ENCODE results near the gene PRKN.
"Not testable (repeated sequence)": the region's sequence is repeated elsewhere in the genome, so short reads cannot be mapped to it uniquely, and the experiment has no call there.

PRKN gene

DNA sequence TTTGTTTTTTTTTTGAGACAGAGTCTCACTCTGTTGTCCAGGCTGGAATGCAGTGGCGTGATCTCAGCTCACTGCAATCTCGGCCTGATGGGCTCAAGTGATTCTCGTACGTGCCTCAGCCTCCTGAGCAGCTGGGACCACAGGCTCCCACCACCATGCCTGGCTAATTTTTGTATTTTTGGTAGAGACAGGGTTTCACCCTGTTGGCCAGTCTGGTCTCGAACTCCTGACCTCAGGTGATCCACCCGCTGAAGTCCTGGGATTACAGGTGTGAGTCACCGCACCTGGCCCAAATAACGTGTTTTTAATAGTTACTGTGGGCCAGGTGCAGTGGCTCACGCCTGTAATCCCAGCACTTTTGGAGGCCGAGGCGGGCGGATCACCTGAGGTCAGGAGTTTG, 876.1 kb downstream of the PRKN start:
- not testable (repeated sequence) for DNase-seq (ENCODE audit: low read depth in 2 of 2)

DNA sequence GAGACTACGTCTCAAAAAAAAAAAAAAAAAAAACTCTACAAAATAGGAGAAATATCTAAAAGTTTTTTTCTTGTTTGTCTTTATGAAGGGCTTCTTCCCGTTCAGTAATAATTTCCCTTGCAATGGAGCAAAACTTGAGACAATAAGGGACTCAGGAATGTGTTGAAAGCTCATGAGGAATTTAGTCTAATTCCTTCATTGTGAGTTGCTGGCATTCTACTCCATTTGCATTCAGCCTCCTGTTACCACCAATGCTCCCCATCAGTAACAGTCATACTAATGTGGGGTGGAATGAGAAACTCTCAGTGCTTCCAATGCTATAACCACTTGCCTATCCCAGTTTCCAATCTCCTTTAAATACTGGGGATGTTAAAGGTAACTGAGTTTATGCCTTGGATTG, 877.0 kb downstream of the PRKN start:
- DNase-seq (ENCODE audit: low read depth in 2 of 2), result no peak

DNA sequence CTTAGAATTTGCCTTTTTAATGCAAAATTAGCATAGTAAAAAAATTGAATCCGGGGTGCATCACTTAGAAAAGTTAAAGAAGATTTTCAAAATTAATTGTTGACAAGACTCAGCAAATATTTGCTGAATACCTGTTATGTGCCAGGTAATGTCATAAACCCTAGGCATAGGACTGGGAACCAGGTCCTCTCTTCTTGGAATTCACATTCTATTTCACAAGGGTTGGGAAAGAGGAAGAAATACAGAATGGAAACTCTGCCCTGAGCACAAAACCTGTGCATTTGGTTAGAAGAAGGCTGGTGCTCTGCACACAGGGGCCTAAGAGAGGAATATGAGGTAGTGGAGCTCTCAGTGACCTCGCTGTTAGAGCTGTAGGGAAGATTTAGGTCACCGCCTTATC, 879.9 kb downstream of the PRKN start:
- no peak for DNase-seq (ENCODE audit: low read depth in 2 of 2)

DNA sequence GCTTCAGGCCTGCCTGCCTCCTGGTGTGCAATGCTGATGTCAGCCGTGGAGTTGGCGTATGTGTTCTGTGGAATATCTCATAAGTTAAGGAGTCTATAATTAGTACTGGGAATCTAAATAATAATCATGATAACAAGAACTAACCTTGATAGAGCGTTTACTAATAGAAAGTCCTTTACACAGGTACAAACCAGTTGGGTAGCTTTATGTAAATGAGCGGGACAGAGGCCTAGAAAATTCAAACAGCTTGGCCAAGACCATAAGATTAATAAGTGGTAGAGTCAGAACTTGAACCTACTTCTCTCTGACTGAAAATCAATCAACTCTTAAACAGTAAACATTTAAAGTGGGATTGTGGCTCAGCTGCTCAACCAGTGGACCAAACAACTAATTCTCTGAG, 882.8 kb downstream of the PRKN start:
- DNase-seq (ENCODE audit: low read depth in 2 of 2), result no peak

DNA sequence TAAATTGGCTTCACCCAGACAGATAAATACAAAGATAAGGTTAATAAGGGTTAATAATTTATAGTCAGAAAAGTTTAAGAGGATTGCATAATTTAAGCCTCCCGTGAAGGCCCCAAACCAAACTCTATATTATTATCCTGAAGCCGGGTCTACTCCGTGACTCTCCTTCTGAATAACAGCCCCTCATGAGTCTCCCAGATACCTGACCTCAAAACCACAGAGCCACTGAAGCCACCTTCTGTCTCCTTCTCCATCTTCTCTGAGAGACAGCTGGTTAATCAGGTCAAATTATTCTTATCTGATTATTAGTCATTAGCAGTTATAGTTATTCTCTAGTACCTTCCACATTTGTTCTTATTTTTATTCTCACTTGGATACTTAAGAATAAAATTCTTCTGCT, 884.5 kb downstream of the PRKN start:
- DNase-seq (ENCODE audit: low read depth in 2 of 2), result no peak

DNA sequence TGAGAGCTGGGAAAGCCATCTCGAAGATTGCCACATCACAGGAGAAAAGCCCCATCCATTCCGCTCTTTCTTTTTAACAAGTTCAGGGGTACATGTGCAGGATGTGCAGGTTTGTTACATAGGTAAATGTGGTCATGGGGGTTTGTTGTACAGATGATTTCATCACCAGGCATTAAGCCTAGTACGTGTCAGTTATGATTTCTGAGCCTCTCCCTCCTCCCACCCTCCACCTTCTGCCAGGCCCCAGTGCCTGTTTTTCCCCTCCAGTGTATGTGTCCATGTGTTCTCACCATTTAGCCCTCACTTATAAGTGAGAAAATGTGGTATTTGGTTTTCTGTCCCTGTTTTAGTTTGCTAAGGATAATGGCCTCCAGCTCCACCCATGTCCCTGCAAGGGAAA, 887.2 kb downstream of the PRKN start:
- DNase-seq (ENCODE audit: low read depth in 2 of 2), result no peak

DNA sequence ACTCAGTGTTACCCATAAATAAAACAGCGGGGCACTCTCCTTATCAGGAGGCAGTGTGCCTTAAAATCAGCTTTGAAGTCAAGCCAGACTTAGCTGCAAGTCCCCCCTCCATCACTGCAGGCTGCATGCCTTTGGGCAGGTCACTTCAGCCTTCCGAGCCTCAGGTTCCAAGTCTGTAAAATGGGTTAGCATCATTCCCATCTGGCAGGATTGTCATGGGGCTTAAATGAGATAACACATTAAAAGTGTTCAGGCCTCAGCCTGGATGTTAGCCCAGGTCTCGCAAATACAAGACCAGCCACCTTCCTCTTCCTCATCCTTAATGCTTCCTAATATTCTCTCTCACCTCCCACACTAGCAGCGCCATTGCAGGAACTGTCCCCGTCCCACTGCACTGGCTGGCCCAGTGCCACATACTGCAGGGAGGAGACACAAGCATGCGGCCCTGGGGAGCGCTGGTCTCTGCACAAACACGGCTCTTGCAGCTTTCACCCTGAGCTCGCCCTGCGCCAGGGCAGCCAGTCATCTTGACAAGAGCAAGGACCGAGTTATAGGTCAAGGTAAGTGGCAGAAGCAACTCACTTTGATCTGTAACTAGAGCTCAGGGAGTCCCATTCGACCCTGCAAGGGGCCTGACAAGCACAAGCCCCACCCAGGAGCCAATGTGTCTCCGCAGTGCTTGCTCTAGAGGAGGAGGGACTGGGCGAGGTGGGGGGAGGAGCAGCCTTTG, 889.1 kb downstream of the PRKN start:
- no peak for DNase-seq (ENCODE audit: low read depth in 2 of 2)

DNA sequence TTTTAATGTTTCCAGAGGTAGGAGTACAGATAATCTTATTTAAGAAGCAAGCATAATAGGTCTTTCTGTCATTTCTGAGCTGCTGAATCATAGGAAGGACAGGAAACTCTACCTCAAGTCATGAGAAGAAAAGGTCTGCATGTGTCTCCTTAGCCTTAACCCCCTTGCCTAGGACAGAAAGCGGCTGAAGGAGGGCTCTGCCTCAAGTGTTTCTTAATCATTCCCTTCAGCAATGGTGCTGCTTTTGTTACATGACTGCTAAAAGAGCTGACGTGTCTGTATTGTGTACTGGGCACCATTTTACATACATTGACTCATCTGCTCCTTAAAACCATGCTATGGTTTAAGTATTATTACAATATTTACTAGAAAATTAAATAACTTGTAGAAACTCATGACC, 889.7 kb downstream of the PRKN start:
- DNase-seq (ENCODE audit: low read depth in 2 of 2), result no peak

DNA sequence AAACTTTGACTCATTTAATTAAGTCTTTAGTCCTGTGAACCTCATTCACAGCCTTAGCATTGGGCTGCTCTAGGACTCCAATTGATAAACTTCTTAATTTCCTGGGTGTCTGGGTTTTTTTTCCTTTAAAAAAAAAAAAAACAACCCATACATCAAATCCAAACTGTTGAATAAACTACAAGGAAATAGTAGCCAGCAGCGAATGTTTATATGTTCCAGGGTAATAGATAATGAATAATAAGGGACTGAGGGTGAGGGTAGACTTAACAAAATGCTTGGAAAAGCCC, 890.2 kb downstream of the PRKN start:
- DNase-seq (ENCODE audit: low read depth in 2 of 2), result no peak

DNA sequence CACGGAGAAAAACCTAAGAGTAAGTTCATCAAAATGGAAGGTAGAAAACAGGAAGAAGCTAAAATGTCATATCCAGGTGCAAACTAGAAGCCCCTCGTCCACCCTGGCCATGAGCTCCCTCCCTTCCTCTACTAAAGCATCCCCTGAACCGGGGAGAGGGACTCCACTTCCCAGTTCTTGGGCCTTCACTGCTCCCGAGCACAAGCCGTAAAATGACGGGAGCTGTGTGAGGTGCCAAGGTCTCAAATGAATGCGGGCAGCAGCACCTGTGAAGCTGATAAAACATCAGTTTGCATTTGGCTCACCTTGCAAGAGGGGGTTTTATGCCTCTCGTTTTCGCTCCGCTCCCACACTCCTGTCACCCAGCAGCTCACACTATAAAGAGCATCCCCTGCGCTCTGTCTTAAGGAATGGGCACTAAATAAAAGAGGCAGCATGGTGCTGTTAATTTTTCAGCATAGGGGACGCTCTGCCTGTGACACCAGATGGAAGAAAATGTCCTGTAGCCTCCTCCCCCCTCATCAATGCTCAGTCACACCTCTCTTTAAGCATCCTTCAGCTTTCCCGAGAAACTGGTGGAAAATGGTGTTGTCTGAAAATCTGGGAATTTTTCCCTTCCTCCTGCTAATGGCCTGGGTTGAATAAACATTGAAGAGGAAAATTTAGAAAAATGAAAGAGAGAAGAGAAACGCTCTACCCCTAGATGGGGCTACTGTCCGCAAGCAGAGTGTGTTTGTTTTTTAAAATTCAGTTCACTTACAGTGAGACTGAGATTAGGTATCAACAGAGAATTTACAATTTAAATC, 890.7 kb downstream of the PRKN start:
- DNase-seq (ENCODE audit: low read depth in 2 of 2), result no peak

DNA sequence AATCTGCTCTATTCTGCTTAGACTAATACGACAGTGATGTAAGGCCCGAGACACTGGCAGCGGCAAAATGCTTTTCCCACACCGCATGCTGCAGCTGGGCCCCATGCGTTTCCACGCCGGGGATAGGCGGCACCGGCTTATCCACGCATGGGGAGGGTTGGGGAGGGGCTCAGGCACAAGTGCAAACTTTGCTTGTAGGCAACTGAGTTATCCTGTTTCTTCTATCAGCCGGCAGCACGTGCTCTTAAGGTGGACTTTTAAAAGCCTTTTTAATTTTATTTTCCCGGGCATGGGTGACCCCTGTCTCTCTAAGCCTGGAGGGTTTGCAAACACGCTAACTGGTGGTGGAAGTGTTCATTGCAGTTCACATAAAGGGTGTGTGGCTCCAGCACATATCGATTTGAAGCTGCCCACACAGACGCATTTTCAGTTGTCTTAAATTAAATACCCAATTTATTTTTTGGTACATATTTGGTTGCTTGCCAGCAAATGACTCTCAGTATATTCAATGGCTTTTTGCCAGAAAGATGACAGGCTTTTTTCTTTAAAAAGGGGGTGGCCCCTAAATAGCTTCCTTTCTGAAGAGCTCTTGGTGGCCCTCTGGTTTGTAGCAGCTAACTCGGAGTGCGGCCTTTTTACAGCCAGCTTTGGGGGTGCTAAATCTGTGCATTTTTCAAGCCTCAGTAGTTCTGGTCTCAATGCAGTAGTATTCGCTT, 891.9 kb downstream of the PRKN start:
- DNase-seq (ENCODE audit: low read depth in 2 of 2), result no peak

DNA sequence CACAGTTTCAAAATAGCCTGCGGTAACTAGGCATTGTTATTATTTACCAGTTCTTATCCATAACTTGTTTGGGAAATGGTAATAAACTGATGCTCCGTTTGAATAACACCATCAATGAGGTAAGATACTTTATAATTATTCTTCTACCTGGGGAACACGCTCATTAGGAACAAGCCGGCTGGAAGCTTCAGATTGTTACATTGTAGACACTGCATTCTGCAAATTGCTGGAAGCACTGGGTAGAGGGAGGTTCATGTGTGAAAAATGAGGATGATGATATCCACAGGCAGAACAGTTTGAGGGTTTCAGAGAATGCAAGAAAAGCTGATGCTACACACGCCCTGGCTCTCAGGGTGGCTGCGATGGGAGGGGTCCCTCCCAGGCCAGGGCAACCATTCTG, 893.1 kb downstream of the PRKN start:
- DNase-seq (ENCODE audit: low read depth in 2 of 2), result no peak

DNA sequence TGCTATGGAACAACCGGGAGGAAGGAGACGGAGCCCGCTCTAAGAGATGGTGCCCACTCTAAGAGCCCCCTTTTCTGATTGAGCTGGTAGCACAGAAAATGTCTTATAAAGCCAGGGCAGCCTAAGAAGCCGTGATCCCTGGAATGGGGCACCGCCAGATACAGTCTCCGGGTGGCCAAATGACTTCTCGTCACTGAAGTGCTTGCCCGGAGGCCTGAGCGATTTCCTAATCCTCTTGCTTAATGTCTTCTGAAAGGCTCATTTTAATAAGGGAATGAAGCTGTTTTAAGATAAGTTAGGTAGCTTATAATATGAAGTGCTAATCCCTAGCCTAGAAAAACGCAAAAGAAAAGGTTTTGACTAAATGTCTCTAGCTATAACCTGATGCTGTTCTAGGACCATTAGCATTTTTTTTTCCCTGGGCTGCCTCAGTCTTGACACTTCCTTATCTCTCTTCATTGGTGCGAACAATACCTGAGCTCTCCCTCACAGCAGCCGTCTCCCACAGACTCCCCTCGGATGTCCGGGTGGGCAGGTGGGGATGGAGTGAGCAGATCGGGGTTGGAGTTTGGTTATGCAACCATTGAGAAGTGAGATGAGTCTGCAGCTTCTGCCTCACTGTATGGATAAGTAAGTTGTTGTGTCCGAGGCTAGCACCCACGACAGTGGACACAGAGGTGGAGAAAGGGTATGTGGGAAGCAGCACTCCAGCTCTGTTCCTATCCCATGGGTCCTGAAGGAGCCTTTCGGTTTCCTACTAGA, 894.3 kb downstream of the PRKN start:
- DNase-seq (ENCODE audit: low read depth in 2 of 2), result no peak

DNA sequence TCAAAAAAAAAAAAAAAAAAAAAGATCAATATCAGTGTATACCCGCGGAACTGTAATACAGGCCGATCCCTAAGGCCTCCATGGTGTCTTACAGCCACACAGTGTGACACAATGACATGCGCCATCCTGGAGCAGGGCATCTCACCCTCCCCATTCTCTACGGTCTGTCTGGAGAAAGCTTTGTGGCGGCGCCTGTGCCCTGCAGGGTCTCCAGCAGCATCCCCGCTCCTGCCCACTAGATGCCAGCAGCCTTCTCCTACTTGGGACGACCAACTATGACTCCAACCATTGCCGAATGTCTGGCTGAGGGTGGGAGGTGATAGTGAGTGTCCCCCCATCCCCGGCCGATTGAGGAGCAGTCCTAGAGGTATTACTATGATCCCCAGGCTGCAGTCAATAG, 894.9 kb downstream of the PRKN start:
- no peak for DNase-seq (ENCODE audit: low read depth in 2 of 2)

DNA sequence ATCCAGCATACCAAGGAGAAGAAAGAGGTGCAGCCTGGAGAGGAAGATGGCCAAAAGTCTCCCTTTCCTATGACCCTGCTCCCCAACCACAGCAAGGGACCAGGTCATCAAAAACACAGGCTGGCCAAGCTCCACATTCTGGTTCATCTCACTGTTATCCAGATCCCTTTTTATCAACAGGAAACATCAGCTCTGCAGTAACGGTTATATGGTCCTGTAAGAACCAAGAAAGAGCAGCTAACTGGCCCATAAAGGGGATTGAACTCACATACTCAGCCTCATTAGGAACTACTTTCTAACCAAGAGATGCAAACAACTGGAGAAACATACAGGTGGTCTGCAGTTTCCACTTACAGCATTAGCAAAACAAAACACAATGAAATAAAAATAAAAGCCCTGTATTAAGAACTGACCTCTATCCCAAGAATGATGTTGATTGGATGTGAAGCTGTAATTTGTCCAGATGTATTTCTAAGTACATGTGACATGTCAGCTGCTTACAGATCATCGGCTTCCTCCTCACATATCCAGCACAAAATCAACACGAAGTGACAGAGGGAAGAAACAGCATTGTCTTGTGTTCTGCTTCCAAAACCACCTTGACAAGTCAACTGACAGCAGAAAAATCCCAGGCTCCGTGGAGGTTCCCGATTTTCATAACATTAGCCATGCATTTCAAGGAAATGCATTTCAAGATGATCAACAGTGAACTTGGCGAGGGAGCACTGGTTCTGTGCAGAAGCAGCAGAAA, 896.5 kb downstream of the PRKN start:
- DNase-seq (ENCODE audit: low read depth in 2 of 2), result no peak

DNA sequence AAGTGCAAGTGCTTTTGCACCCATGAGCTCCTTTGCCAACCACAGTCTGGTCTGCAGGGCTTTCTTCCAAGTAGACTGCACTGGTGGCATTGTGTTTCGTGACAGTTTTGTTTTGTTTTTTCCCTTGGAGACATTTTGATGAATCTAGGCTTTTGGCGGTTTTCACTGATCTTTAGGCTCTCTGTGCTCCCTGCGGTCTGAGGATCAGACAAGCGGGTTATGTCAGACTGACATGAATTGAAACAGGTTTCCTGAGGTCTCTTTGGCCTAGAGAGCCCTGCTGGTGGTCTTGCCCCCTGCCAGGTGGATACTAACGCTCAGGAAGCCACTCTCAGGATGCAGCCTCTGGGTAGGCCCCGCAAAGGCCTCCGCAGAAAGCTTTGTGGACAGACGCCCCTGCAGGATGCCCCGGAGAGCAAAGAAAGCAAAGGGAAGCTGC, 898.3 kb downstream of the PRKN start:
- no peak for DNase-seq (ENCODE audit: low read depth in 2 of 2)

DNA sequence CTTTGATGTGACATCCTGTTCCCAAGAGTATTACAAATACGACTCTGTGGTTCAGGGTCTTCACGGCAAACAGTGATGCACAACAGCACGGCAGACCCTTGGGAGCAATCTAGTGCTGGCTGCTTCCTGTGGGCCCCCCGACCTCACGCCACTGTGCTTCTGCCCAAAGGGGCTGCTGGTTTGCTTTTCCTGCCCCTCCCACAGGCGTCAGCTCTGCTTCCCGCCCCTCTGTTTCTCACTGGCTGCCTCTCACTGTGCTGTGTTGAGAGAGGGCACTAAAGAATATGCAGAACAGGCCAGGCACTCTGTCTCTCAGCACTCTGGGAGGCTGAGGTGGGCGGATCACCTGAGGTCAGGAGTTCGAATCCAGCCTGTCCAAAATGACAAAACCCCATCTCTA, 899.2 kb downstream of the PRKN start:
- no peak for DNase-seq (ENCODE audit: low read depth in 2 of 2)

DNA sequence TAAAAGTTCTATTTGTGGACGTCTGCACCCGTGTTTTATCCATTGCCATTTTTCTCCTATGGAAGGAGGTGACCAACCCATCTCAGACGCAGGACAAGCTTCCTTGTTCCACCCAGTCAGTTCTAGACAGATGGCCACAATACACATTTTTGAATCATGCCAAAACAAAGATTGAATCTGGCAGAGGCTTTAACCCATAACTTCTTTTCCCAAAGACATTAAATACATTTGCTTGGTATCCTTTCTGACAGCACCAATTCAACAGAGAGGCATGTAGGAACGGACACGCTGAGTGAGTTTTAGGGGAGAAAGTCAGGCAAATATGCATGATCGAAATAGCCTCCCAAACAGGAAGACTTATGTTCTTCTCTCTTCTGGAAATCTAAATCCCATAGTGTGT, 901.1 kb downstream of the PRKN start:
- no peak for DNase-seq (ENCODE audit: low read depth in 2 of 2)

DNA sequence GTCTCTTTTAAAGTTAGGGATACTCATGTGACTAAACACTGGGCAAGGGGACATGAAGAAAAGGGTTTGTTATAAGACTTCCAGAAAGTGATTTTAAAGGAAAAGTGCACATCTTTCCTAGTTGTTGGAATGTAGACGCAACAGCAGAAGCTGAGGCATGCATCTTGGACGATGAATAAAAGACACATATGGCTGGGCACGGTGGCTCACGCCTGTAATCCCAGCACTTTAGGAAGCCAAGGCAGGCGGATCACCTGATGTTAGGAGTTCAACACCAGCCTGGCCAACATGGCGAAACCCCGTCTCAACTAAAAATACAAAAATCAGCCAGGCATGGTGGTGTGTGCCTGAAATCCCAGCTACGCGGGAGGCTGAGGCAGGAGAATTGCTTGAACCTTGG, 905.4 kb downstream of the PRKN start:
- DNase-seq (ENCODE audit: low read depth in 2 of 2), result not testable (repeated sequence)

DNA sequence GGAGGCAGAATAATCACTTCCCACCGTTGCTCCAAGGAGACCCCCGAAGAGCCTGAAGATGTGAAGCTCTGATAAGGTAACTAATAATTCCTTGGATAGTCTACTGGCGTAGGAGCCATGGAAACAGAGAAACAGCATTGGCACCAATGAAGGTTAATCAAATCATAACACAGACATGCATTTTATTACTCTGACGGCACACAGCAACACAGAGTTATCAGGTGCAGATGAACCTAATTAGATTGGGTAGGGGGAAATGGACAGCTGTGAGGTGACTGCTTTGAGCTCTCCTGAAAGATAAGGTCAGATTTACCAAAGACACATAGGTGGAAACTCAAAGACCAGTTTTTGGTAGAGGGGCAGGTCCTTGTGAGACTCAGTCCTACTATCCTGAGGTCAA, 909.7 kb downstream of the PRKN start:
- no peak for DNase-seq (ENCODE audit: low read depth in 2 of 2)

DNA sequence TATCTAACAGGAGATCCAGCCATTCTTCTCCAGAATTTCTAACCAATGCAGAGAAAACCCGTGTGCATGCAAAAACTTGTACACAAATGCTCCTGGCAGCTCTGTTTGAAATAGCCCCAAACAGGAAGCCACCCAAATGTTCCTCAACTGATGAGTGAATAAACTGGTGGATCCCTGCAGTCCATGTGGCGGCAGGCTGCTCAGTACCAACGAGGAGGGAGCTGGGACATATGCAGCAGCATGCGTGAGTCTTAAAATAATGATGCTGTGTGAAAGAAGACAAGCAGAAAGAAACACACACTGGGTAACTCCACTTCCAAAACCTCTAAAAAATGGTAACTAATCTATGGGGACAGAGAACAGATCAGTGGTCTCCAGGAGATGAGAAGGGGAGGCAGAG, 911.6 kb downstream of the PRKN start:
- no peak for DNase-seq (ENCODE audit: low read depth in 2 of 2)

DNA sequence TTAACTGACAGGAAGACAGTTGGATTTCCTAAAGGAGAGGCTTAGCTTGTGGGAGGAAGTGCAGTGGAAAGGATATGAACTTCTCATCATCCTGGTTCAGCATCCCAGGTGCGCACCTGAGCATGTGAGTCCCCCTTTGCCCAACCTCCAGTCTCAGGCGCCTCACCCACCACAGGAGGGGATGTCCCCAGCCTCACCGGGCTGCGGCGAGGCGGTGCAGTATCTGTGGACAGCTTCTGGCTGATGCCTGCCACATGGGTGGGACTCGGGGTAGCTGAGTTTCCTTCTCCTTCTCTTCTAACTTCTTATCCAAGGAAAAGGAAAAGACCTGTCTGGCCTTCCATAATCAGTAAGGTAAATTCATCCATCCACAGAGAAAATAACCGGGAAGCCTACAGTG, 914.4 kb downstream of the PRKN start:
- DNase-seq (ENCODE audit: low read depth in 2 of 2), result no peak
